H1 (cell line): ENCODE data around the gene PDZK1IP1. TPM values are rescaled to one million over a fixed set of nuclear protein-coding genes. Genes with fewer than 3 reads are reported as not detected.

ENCODE experiments used
- CTCF ChIA-PET: fragments of 300-600 bp; sonication (Branson Sonifier 250); formaldehyde crosslinking; loops from one replicate; lab custom pipeline; 2021; ENCODE audit not compliant: partially characterized antibody; lab: Charles Lee
- POLR2A ChIA-PET: fragments of 300-600 bp; sonication (Branson Sonifier 250); formaldehyde crosslinking; loops from one replicate; lab custom pipeline; 2021; ENCODE audit warnings: inconsistent platforms; ENCODE audit not compliant: partially characterized antibody; lab: Charles Lee
- DNase-seq, 2 experiments: peaks; one replicate each; pipeline versions ENCODE4 v3.0.0 to v3.0.0-alpha.2; 2010 to 2022; ENCODE audit warnings: low spot score in 2 of 2, low read depth in 1 of 2, mixed read lengths in 1 of 2
- FAIRE-seq: peaks from 2 replicates; lab custom pipeline; 2011; peaks lifted over from hg19 to GRCh38; lab: Jason Lieb, UNC
- H2AFZ ChIP-seq: 2 replicates; pipeline ENCODE4 v1.8.1; 2012; ENCODE audit warnings: low read length, inconsistent platforms
- H2AK5ac ChIP-seq: 2 replicates; pipeline ENCODE4 v1.6.1; 2013; ENCODE audit warnings: low read depth, low read length
- H2BK120ac ChIP-seq: replicated peaks from 2 replicates; pipeline ENCODE3; 2013; ENCODE audit warnings: low read depth, low read length, inconsistent platforms
- H2BK12ac ChIP-seq: 2 replicates; pipeline ENCODE4 v1.6.1; 2013; ENCODE audit warnings: low read depth, low read length
- H2BK15ac ChIP-seq: 2 replicates; pipeline ENCODE4 v1.6.1; 2013; ENCODE audit warnings: low read length
- H2BK20ac ChIP-seq: 2 replicates; pipeline ENCODE4 v1.6.1; 2013; ENCODE audit warnings: low read length
- H2BK5ac ChIP-seq: 2 replicates; pipeline ENCODE4 v1.6.1; 2013; ENCODE audit warnings: low read depth, low read length
- H3K14ac ChIP-seq: 2 replicates; pipeline ENCODE4 v1.6.1; 2013; ENCODE audit warnings: inconsistent platforms; ENCODE audit not compliant: insufficient read length
- H3K18ac ChIP-seq: 2 replicates; pipeline ENCODE4 v1.6.1; 2013; ENCODE audit warnings: low read length; ENCODE audit errors: extremely low read depth
- H3K23ac ChIP-seq: 2 replicates; pipeline ENCODE4 v1.6.1; 2013; ENCODE audit warnings: inconsistent platforms; ENCODE audit not compliant: insufficient read length
- H3K23me2 ChIP-seq: 2 replicates; pipeline ENCODE4 v1.6.1; 2013; ENCODE audit warnings: low read depth, low read length
- H3K27ac ChIP-seq: 2 replicates; pipeline ENCODE4 v1.6.1; 2011; ENCODE audit warnings: low read depth, low read length, inconsistent platforms
- H3K27me3 ChIP-seq, 4 experiments: replicated peaks in 1 of 4; 1 replicate in 1 of 4; 2 replicates in 3 of 4; pipeline versions ENCODE4 v1.6.1 to v1.8.1; 2011 to 2013; ENCODE audit warnings: low read length in 3 of 4, mild to moderate bottlenecking in 3 of 4, inconsistent platforms in 2 of 4, mixed read lengths in 2 of 4, moderate library complexity in 1 of 4; ENCODE audit not compliant: control insufficient read depth in 3 of 4, insufficient read depth in 3 of 4; ENCODE audit errors: extremely low read depth in 1 of 4
- H3K36me3 ChIP-seq, 4 experiments: 2 replicates each; pipeline versions ENCODE4 v1.6.1 to v1.8.1; 2011 to 2013; ENCODE audit warnings: mild to moderate bottlenecking in 4 of 4, low read length in 3 of 4, moderate library complexity in 2 of 4, control low read depth in 1 of 4, inconsistent platforms in 1 of 4; ENCODE audit not compliant: insufficient read depth in 4 of 4, control insufficient read depth in 2 of 4
- H3K4ac ChIP-seq: replicated peaks from 2 replicates; pipeline ENCODE3; 2013; ENCODE audit warnings: low read length, low read depth, mixed read lengths, inconsistent platforms; ENCODE audit not compliant: insufficient read length
- H3K4me1 ChIP-seq, 4 experiments: replicated peaks in 1 of 4; 1 replicate in 1 of 4; 2 replicates in 3 of 4; pipeline versions ENCODE4 v1.6.1 to v1.8.1; 2011 to 2013; ENCODE audit warnings: low read length in 3 of 4, inconsistent platforms in 2 of 4, mixed read lengths in 1 of 4; ENCODE audit not compliant: insufficient read depth in 4 of 4, control insufficient read depth in 3 of 4
- H3K4me2 ChIP-seq, 2 experiments: 2 replicates each; pipeline versions ENCODE4 v1.6.1 to v1.8.1; 2011 to 2013; ENCODE audit warnings: low read depth in 2 of 2, low read length in 2 of 2, control low read depth in 1 of 2, inconsistent platforms in 1 of 2, mild to moderate bottlenecking in 1 of 2; ENCODE audit not compliant: insufficient read depth in 1 of 2
- H3K4me3 ChIP-seq, 4 experiments: fragments of 200-600, 300-600 bp in 1 of 4; sonication (generic), shearing (Covaris generic), sonication (Bioruptor Twin) in 1 of 4; 2 replicates each; pipeline versions ENCODE4 v1.5.1 to v1.8.1; 2011 to 2016; ENCODE audit warnings: low read length in 4 of 4, low read depth in 3 of 4, control low read depth in 2 of 4, inconsistent platforms in 2 of 4, mild to moderate bottlenecking in 2 of 4, mixed read lengths in 1 of 4, moderate library complexity in 1 of 4; ENCODE audit not compliant: insufficient read depth in 2 of 4; ENCODE audit errors: extremely low read depth in 1 of 4
- H3K56ac ChIP-seq: replicated peaks from 2 replicates; pipeline ENCODE3; 2013; ENCODE audit warnings: low read depth, mild to moderate bottlenecking, mixed read lengths, low read length, inconsistent platforms; ENCODE audit not compliant: insufficient read length
- H3K79me1 ChIP-seq: 2 replicates; pipeline ENCODE4 v1.6.1; 2013; ENCODE audit warnings: low read depth, low read length, control low read depth
- H3K79me2 ChIP-seq, 2 experiments: 2 replicates each; pipeline versions ENCODE4 v1.6.1 to v1.8.1; 2012 to 2013; ENCODE audit warnings: low read length in 2 of 2, mild to moderate bottlenecking in 2 of 2, inconsistent platforms in 1 of 2; ENCODE audit not compliant: insufficient read depth in 2 of 2, control insufficient read depth in 1 of 2
- H3K9ac ChIP-seq, 4 experiments: replicated peaks in 1 of 4; 1 replicate in 1 of 4; 2 replicates in 3 of 4; pipeline versions ENCODE4 v1.6.1 to v1.8.1; 2011 to 2013; ENCODE audit warnings: low read depth in 3 of 4, low read length in 3 of 4, control low read depth in 2 of 4, mild to moderate bottlenecking in 2 of 4, moderate library complexity in 2 of 4, inconsistent platforms in 1 of 4; ENCODE audit errors: extremely low read depth in 1 of 4
- H3K9me3 ChIP-seq, 2 experiments: 2 replicates each; pipeline versions ENCODE4 v1.6.1 to v1.8.1; 2012 to 2013; ENCODE audit warnings: mild to moderate bottlenecking in 2 of 2, moderate library complexity in 2 of 2, control low read depth in 1 of 2, inconsistent platforms in 1 of 2, low read depth in 1 of 2, low read length in 1 of 2, mixed read lengths in 1 of 2; ENCODE audit not compliant: insufficient read depth in 2 of 2
- H4K20me1 ChIP-seq, 2 experiments: replicated peaks in 1 of 2; 2 replicates each; pipeline versions ENCODE3 to v1.8.1; 2011 to 2013; ENCODE audit warnings: inconsistent platforms in 2 of 2, low read length in 2 of 2, mild to moderate bottlenecking in 1 of 2; ENCODE audit not compliant: insufficient read depth in 2 of 2, control insufficient read depth in 1 of 2
- H4K5ac ChIP-seq: 2 replicates; pipeline ENCODE4 v1.6.1; 2013; ENCODE audit warnings: low read length, low read depth, mixed read lengths, inconsistent platforms; ENCODE audit not compliant: insufficient read length
- H4K8ac ChIP-seq: 2 replicates; pipeline ENCODE4 v1.8.0; 2013; ENCODE audit warnings: mild to moderate bottlenecking, moderate library complexity, low read length, inconsistent platforms; ENCODE audit not compliant: insufficient read depth; ENCODE audit errors: extremely low read depth
- H4K91ac ChIP-seq: replicated peaks from 2 replicates; pipeline ENCODE3; 2013; ENCODE audit warnings: low read length, mixed read lengths, inconsistent platforms; ENCODE audit not compliant: insufficient read length
- KDM1A ChIP-seq: fragments of 200-600, 300-600 bp; sonication (generic); IDR thresholded peaks from 2 replicates; pipeline ENCODE4 v1.7.1; 2016; ENCODE audit warnings: mild to moderate bottlenecking, low read length, borderline replicate concordance
- MAX ChIP-seq: IDR thresholded peaks from 2 replicates; pipeline ENCODE4 v1.6.1; 2012; ENCODE audit warnings: inconsistent platforms
- ZNF274 ChIP-seq: IDR thresholded peaks from 2 replicates; pipeline ENCODE4 v1.7.0; 2012; ENCODE audit warnings: low read length, borderline replicate concordance; ENCODE audit errors: extremely low read depth
- WGBS, 2 experiments: shearing (Covaris generic) in 1 of 2; methylation state at CpG; one replicate each; pipeline versions ENCODE4 v1.1.6 to v1.1.7; 2013 to 2015; ENCODE audit warnings: low lambda C conversion rate in 2 of 2, mixed read lengths in 2 of 2, inconsistent platforms in 1 of 2, low coverage in 1 of 2, missing lambda C conversion rate in 1 of 2; ENCODE audit not compliant: insufficient replicate concordance in 2 of 2, insufficient coverage in 1 of 2, insufficient read length in 1 of 2; ENCODE audit errors: extremely low coverage in 1 of 2, missing lambda C conversion rate in 1 of 2; 5-methylcytosine and 5-hydroxymethylcytosine counted together
- polyA plus RNA-seq, 7 experiments: library from polyadenylated mRNA; depleted of rRNA in 3 of 7; stranded (reverse) in 5 of 7; unstranded in 2 of 7; fragments of >200 nt in 5 of 7; fragments of 200-250 nt in 2 of 7; gene quantifications; 1 replicate in 5 of 7; 2 replicates in 1 of 7; 4 replicates in 1 of 7; pipeline versions ENCODE4 v1.2.1 to v1.2.3, GENCODE V29; 2011 to 2013; ENCODE audit warnings: missing spikeins in 2 of 7, mixed read lengths in 2 of 7
- total RNA-seq: library from RNA; stranded (reverse); fragmentation: NEBNext Ultra II Directional; extraction: Animal tissue kit (Norgen Biotek cat#: 25700); gene quantifications from 2 replicates; pipeline ENCODE4 v1.2.1, GENCODE V29; 2021

Gene PDZK1IP1
- total and polyA plus RNA-seq, 2 of the 8 experiments (the other 6 are each of a cell fraction or from before 2014, with no cell fraction given) = 0.17 TPM; not detected in 1

- no peak for DNase-seq
- H3K79me2 ChIP-seq = no peaks in the 10 kb centered on the region
- POLR2A ChIA-PET = no interaction called here
Observed at GRCh38 chr1:47184090-47184821, 5.6 kb downstream of the PDZK1IP1 start.

More at GRCh38 chr1:47184090-47184821, 5.6 kb downstream of the PDZK1IP1 start:
- Histone ChIP-seq H3K27ac (no peak overlapping the region), H2AFZ (no peak overlapping the region), H3K18ac (no peak overlapping the region), H2BK15ac (no peak overlapping the region), H3K56ac (no peak overlapping the region), H2AK5ac (0 out of 2 replicates have a peak overlapping the region, but pooled peaks have one; percentile 8), H3K23me2 (peaks cover 7% of the 10 kb centered on the region; the same call in 1 of the 2 replicates), H2BK120ac (no peak overlapping the region), H4K5ac (no peak overlapping the region), H3K36me3 (no peaks in the 10 kb centered on the region), H3K9ac (no peak overlapping the region), H2BK12ac (0 out of 2 replicates have a peak overlapping the region, but pooled peaks have one; percentile 5), H4K91ac (no peak overlapping the region), H3K23ac (no peak overlapping the region), H3K79me1 (no peaks in the 10 kb centered on the region), H3K4me2 (no peak overlapping the region), H3K9me3 (no peaks in the 10 kb centered on the region), H3K14ac (no peak overlapping the region), H4K20me1 (no peaks in the 10 kb centered on the region), H3K4ac (no peak overlapping the region), H3K27me3 (peaks cover 0 to 13% (median 12%) of the 10 kb centered on the region in 4 experiments; a peak in 5 of 7 replicates), H4K8ac (no peak overlapping the region), H2BK20ac (no peak overlapping the region), H3K4me3 (no peak overlapping the region), H2BK5ac (no peak overlapping the region), H3K4me1 (peaks cover 0 to 5% (median 2%) of the 10 kb centered on the region in 4 experiments; a peak in 4 of 7 replicates)
- WGBS, 2 experiments = 88% methylated on average over 4 of the region's 5 CpGs; no CpG with 5 or more reads in 1 of the 2 experiments
- FAIRE-seq = peak; percentile 62
- CTCF ChIA-PET = interaction anchor here (0.6 to 14.4 kb wide), 8 partner anchors 8 to 284 kb away, joined by 3 to 207 read pairs (median 6); partner anchors contain the start of genes FOXD2 and PDZK1IP1
- TF ChIP-seq MAX = no peak
- TF ChIP-seq KDM1A = peak; percentile 80; the same call in 1 of the 2 replicates
- no peak for TF ChIP-seq ZNF274
